Epidermal melanocyte (primary cell): ENCODE data around the gene MC1R.
"Not testable (repeated sequence)": the region's sequence is repeated elsewhere in the genome, so short reads cannot be mapped to it uniquely, and the experiment has no call there.

Experiments used
- DNase-seq: peaks from one replicate; pipeline ENCODE4 v3.0.0; 2011; ENCODE audit warnings: low spot score; ENCODE audit not compliant: insufficient read length

The MC1R gene

GRCh38 chr16:89958596-89958995 lies 39.9 kb downstream of the MC1R start:
- peak; percentile 17 for DNase-seq

- peak; percentile 10 for DNase-seq
Measured at GRCh38 chr16:89960966-89961365, 42.3 kb downstream of the MC1R start.

GRCh38 chr16:89961920-89962319 lies 43.3 kb downstream of the MC1R start:
- no peak for DNase-seq

- DNase-seq = no peak
Measured at GRCh38 chr16:89962754-89963498, 44.3 kb downstream of the MC1R start.

- DNase-seq = peak; percentile 3
Measured at GRCh38 chr16:89964201-89964600, 45.5 kb downstream of the MC1R start.

GRCh38 chr16:89965447-89966225 lies 47.0 kb downstream of the MC1R start:
- DNase-seq = peak; percentile 12

- DNase-seq = no peak
Measured at GRCh38 chr16:89966756-89967155, 48.1 kb downstream of the MC1R start.

GRCh38 chr16:89967436-89967835 lies 48.8 kb downstream of the MC1R start:
- DNase-seq = not testable (repeated sequence)

GRCh38 chr16:89968074-89968473 lies 49.4 kb downstream of the MC1R start:
- DNase-seq = not testable (repeated sequence)

- no peak for DNase-seq
Measured at GRCh38 chr16:89969741-89970410, 51.2 kb downstream of the MC1R start.
